ENCODE measurements around the gene PDE6B. TPM values are rescaled to one million over a fixed set of nuclear protein-coding genes. Genes with fewer than 3 reads are reported as not detected.

Gene PDE6B
- total RNA-seq, 4 donors from 2014 or later, result 2.2 to 5.8 (median 4.4) TPM

DNA sequence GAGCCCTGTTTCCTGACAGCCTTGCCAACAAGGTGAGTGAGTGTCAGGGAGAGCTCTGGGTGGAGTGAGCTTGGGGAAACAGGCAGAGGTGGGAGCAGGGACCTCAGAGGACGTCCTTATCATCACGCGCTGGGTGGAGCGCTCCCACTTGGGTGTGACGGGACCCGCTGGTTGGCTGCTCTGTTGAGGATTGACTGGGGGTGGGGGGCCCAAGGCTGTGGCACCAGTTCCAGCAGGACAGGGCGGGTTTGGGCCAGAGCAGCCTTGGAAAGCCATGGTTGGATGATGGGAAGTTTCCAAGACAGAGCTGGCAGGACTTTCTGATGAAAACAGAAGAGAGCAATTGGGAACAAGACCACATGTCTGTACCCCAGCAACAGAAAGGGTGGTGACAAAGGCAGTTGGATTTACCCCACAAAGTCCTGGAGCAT, 77.3 kb downstream of the PDE6B start:
- Histone ChIP-seq H3K36me3 (no peaks in the 10 kb centered on the region), H3K9me3 (no peaks in the 10 kb centered on the region), H3K4me3 (no peak overlapping the region), H3K4me1 (peaks cover 11 to 26% (median 21%) of the 10 kb centered on the region in 4 donors), H3K27me3 (no peaks in the 10 kb centered on the region), H3K27ac (replicated peaks in 1 of 4) (no peak overlapping the region)
- WGBS, result 78% methylated on average over 6 of the region's 7 CpGs
- intact Hi-C loops (cut with DNase I), result no loop called here
- no peak for TF ChIP-seq POLR2A (IDR thresholded peaks at IDR 0.05; ENCODE audit: low read depth)
- no peak for TF ChIP-seq EP300 (IDR thresholded peaks at IDR 0.05)
- TF ChIP-seq POLR2AphosphoS5 (IDR thresholded peaks at IDR 0.05), result no peak
- TF ChIP-seq, protein P1, sequence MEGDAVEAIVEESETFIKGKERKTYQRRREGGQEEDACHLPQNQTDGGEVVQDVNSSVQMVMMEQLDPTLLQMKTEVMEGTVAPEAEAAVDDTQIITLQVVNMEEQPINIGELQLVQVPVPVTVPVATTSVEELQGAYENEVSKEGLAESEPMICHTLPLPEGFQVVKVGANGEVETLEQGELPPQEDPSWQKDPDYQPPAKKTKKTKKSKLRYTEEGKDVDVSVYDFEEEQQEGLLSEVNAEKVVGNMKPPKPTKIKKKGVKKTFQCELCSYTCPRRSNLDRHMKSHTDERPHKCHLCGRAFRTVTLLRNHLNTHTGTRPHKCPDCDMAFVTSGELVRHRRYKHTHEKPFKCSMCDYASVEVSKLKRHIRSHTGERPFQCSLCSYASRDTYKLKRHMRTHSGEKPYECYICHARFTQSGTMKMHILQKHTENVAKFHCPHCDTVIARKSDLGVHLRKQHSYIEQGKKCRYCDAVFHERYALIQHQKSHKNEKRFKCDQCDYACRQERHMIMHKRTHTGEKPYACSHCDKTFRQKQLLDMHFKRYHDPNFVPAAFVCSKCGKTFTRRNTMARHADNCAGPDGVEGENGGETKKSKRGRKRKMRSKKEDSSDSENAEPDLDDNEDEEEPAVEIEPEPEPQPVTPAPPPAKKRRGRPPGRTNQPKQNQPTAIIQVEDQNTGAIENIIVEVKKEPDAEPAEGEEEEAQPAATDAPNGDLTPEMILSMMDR (IDR thresholded peaks at IDR 0.05), result no peak
- no peak for DNase-seq (ENCODE audit: extremely low spot score)

DNA sequence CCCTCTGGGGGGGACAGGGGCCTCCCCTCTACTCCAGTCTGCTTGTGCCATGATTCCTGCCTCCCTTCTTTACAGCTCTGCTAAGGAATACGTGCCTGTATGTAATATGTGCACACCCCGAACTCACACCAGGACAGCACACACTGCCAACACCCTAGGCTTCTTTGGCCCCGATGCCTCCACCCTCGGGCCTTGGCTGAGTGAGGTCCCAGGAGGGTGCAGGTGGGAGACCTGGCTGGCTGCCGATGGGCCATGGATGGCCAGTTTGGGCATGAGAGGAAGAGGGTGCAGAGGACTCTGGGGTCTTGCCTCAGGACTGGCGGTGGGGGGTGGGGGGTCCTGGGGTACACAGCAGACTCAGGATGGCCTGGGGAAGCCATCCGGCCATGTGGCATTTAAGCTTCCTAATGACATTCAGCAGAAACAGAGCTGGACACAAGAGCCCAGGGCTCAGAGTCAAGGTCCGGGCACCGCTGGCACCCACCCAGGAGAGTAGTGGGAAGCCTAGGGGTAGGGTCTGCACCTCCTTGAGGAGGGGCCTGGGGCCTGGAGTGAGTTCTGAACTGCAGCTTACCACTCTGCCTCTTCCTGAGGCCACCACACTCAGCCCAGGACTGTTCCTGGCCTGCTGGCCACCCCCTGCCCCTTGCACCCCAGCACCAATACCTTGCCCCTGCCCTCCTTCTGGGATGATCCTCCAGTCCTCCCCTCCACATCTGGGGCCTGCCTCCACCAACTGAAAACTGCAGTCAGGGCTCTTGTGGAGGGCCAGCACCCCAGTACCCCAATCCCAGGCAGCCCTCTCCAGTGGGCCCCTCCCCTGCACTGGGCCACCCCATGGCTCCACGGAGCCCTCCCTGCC, 78.2 kb downstream of the PDE6B start:
- Histone ChIP-seq H3K27me3 (no peaks in the 10 kb centered on the region), H3K9me3 (no peaks in the 10 kb centered on the region), H3K27ac (replicated peaks in 1 of 4) (no peak overlapping the region), H3K36me3 (no peaks in the 10 kb centered on the region), H3K4me1 (peaks cover 18 to 35% (median 30%) of the 10 kb centered on the region in 4 donors), H3K4me3 (no peak overlapping the region)
- 85% methylated on average over 3 of the region's 10 CpGs for WGBS
- DNase-seq (ENCODE audit: extremely low spot score), result no peak
- intact Hi-C loops (cut with DNase I), result no loop called here
- no peak for TF ChIP-seq POLR2AphosphoS5 (IDR thresholded peaks at IDR 0.05)
- TF ChIP-seq, protein P1 (IDR thresholded peaks at IDR 0.05), result no peak
- no peak for TF ChIP-seq EP300 (IDR thresholded peaks at IDR 0.05)
- TF ChIP-seq POLR2A (IDR thresholded peaks at IDR 0.05; ENCODE audit: low read depth), result no peak

- H3K27ac ChIP-seq (replicated peaks in 1 of 4), result no peak overlapping the region
- H3K4me1 ChIP-seq, result peaks cover 23 to 42% (median 36%) of the 10 kb centered on the region in 4 donors
- no peak for DNase-seq (ENCODE audit: extremely low spot score)
- no peak for TF ChIP-seq EP300 (IDR thresholded peaks at IDR 0.05)
- H3K4me3 ChIP-seq, result no peak overlapping the region
- no peaks in the 10 kb centered on the region for H3K27me3 ChIP-seq
- 96% methylated on average over 40 of the region's 46 CpGs for WGBS
- intact Hi-C loops (cut with DNase I), result no loop called here
- H3K36me3 ChIP-seq, result no peaks in the 10 kb centered on the region
- no peaks in the 10 kb centered on the region for H3K9me3 ChIP-seq
These were observed 79.0 kb downstream of the PDE6B start for GRCh38 chr4:704198-704891.

- H3K27ac ChIP-seq (replicated peaks in 1 of 4), result peak overlapping the region; percentile 20 to 89 (median 86)
- 96% methylated on average over 1 of the region's 1 CpG for WGBS
- TF ChIP-seq, protein P1 (IDR thresholded peaks at IDR 0.05), result no peak
- TF ChIP-seq POLR2AphosphoS5 (IDR thresholded peaks at IDR 0.05) (no peak), EP300 (IDR thresholded peaks at IDR 0.05) (no peak), POLR2A (IDR thresholded peaks at IDR 0.05; ENCODE audit: low read depth) (no peak)
- intact Hi-C loops (cut with DNase I), result no loop called here
- H3K27me3 ChIP-seq, result no peaks in the 10 kb centered on the region
- H3K9me3 ChIP-seq, result no peaks in the 10 kb centered on the region
- no peaks in the 10 kb centered on the region for H3K36me3 ChIP-seq
- DNase-seq (ENCODE audit: extremely low spot score), result no peak
- H3K4me3 ChIP-seq, result peak overlapping the region; percentile 76 to 98 (median 98)
- H3K4me1 ChIP-seq, result peaks cover 23 to 47% (median 41%) of the 10 kb centered on the region in 4 donors
These were observed 79.6 kb downstream of the PDE6B start for GRCh38 chr4:704971-705277.

All from esophagus muscularis mucosa (tissue), 4 donors.